ENCODE results near the gene CAPN8.

DNA sequence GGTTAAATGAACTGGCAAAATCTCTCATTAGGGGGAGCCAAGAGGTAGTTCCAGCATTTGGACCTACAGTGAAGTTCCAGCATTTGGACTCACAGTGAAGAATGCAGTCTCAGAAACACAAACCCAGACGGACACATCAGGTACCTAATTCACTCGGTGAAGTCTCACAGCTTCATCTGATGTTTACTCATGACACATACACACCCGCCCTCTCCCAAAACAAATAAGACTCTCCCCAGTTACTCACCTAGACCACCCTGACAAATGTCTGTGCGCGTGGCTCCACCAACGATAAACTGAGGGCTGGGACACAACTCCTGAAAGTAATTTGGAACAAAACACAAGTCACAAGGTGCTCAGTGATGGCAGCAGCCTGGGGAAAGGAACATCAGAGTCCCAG is 11.4 kb downstream of the CAPN8 start:
- TF ChIP-seq, protein P1, sequence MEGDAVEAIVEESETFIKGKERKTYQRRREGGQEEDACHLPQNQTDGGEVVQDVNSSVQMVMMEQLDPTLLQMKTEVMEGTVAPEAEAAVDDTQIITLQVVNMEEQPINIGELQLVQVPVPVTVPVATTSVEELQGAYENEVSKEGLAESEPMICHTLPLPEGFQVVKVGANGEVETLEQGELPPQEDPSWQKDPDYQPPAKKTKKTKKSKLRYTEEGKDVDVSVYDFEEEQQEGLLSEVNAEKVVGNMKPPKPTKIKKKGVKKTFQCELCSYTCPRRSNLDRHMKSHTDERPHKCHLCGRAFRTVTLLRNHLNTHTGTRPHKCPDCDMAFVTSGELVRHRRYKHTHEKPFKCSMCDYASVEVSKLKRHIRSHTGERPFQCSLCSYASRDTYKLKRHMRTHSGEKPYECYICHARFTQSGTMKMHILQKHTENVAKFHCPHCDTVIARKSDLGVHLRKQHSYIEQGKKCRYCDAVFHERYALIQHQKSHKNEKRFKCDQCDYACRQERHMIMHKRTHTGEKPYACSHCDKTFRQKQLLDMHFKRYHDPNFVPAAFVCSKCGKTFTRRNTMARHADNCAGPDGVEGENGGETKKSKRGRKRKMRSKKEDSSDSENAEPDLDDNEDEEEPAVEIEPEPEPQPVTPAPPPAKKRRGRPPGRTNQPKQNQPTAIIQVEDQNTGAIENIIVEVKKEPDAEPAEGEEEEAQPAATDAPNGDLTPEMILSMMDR (IDR thresholded peaks at IDR 0.05), result no peak
- TF ChIP-seq POLR2AphosphoS5 (IDR thresholded peaks at IDR 0.05), result no peak

Data from transverse colon (tissue), 4 donors.